HG03103 (cell line): ENCODE results near the gene MAGEB2.
"Not testable (repeated sequence)": the region's sequence is repeated elsewhere in the genome, so short reads cannot be mapped to it uniquely, and the experiment has no call there.

Experiments used
- ATAC-seq: cut with Tn5 transposase; IDR thresholded peaks from one replicate; pipeline ENCODE4 v1.9.1; 2021; ENCODE audit warnings: low read depth; ENCODE audit not compliant: unreplicated experiment

The MAGEB2 gene, protein sequence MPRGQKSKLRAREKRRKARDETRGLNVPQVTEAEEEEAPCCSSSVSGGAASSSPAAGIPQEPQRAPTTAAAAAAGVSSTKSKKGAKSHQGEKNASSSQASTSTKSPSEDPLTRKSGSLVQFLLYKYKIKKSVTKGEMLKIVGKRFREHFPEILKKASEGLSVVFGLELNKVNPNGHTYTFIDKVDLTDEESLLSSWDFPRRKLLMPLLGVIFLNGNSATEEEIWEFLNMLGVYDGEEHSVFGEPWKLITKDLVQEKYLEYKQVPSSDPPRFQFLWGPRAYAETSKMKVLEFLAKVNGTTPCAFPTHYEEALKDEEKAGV

DNA sequence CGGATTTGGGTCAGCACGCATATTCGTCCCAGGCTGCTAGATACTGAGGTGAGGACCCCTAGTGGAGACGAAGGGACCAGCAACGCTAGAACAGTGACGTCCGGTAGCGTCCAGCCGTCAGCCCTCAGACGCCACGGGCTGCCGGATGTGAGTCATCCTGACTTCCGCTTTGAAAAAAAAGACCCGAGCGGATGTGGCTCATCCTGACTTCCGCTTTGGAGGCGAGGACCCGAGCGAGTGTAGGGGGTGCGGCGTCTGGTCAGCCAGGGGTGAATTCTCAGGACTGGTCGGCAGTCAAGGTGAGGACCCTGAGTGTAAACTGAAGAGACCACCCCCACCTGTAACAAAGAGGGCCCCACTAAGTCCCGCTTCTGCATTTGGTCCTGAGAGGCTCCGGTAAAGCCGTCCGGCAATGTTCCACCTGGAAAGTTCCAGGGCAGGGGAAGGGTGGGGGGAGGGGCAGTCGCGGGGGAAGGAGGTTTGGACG is at the start of gene MAGEB2:
TSS of gene MAGEB2 (plus strand) at position 207 of the 487 bp plus-strand sequence. CDS start 3,018 bp downstream, outside the sequence.
- ATAC-seq = no peak

DNA sequence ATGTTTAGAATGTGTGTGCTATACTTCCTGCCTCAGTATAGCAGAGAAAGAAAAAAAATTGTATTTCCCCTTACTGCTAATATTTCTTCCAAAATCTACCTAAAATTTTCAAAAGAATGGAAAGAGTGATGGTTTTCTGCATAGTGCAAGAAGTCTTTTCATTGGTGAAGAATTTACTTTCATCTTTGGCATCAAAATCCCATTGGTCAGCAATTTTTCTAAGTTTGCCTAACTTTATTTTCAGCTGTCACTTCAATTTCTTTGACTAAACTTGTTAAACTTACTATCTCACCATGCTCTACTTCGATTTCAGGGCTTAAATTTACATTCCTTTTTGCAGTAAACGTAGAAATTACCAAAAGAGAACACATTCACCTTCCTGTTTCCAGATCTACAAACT is 44.5 kb upstream of the MAGEB2 start:
- ATAC-seq = no peak

DNA sequence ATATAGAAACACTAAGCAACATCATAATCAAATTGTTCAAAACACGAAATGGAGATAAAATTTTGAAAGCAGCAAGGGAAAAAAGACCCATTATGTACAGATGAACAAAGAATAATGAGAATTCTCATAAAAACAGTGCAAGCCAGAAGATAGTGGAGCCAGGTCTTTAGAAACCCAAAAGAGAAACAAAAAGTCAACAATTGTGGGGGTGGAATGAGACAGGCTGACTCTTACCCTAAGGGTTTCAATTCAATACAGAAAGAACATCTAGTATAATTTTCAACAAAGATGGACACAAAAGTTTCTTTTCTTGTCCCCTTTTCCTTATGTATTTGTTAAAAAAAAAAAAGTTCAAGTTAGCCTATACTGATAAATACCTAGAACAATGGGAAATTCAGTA is 34.0 kb upstream of the MAGEB2 start:
- no peak for ATAC-seq

DNA sequence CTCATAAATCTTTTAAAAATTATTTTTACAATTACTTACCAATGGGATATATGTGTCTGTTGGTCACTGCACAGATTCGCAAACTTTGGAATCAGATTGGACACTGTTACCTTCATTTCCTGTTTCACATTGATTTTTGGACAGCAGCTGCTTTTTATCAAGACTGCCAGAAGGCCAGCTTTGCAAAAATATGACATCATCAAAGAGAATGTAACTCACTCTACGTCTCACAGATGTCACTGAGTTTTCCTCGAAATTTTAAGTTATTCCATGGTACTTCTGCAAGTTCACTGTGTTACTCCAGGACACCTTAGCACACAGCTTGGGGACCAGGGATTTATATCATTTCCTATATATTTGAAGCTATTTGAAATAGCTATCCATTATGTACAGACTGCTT is 31.8 kb upstream of the MAGEB2 start:
- ATAC-seq = no peak

DNA sequence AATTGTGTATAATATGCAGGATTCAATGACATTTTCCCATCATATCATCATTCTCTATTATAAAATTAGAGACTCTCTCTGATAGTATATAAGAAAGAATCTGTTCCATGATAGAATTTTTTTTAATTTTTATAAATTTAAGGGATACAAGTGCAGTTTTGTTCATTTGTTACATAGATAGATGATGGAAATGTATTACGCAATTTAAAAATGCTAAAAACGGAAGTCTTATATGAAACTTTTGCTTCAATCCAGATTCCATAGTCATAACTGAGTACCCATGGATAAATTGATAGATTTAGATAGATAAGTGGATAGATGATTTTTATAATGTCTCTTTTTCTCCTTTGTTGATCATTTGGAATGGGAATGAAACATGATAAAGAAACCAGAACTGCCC is 24.9 kb upstream of the MAGEB2 start:
- no peak for ATAC-seq

DNA sequence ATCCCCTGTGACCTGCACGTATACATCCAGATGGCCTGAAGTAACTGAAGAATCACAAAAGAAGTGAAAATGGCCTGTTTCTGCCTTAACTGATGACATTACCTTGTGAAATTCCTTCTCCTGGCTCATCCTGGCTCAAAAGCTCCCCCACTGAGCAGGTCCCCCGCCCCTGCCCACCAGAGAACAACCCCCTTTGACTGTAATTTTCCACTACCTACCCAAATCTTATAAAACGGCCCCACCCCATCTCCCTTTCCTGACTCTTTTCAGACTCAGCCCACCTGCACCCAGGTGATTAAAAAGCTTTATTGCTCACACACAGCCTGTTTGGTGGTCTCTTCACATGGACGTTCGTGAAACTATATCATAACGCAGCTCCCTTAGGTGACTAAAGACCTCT is 21.5 kb upstream of the MAGEB2 start:
- not testable (repeated sequence) for ATAC-seq

DNA sequence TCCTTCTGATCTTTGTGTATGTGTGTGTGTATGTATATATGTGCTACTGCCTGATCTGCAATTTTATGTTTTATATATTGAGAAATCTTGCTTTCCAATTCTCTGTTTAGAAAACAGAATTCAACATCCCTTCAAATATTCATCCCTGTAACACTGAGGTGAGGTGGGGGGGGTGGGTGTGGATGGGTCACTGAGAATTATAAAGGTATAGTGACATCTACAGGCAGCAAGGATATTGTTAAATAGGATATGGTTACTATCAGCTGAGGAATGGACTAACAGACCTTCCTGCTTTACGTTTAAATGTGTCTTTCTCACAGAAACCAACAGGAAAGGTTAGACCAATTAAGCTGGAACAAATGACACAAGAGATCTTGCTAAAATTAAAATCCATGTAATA is 19.0 kb upstream of the MAGEB2 start:
- ATAC-seq = no peak

DNA sequence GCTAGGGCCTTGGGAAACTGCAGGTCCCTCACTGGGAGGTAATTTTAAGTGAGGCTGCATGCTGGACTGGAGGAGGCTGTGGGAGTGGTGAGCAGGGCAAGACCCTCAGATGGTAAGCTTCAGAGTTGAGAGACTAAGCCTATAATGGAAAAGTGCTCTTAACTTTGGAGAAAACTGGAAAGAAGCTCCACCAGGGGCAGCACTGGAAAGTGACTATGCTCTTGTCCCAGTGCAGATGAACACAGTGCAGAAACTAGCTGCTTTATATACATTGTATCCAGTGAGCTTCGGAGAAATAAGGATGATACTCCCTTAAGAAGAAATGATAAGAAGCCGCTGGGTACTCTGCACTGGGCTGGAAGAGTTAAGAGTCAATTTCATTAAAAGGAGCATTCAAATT is 3.2 kb upstream of the MAGEB2 start:
- ATAC-seq = no peak

DNA sequence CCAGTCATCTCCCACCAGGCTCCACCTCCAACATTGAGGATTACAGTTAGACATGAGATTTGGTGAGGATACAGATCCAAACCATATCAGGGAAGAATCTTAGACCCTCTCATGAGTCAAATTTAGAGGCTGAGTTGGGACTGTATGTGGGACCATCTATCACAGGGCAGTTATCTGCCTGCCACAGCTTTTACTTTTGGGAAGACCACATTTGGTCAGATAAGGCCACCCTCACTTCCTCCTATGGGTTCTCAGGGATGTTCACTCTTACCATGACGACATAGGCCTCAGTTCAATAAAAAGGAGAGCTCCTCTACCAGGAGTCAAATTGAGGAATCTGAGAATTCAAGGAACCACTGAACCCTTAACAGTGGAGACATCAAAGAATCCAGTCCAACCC is 2.1 kb downstream of the MAGEB2 start:
- no peak for ATAC-seq

DNA sequence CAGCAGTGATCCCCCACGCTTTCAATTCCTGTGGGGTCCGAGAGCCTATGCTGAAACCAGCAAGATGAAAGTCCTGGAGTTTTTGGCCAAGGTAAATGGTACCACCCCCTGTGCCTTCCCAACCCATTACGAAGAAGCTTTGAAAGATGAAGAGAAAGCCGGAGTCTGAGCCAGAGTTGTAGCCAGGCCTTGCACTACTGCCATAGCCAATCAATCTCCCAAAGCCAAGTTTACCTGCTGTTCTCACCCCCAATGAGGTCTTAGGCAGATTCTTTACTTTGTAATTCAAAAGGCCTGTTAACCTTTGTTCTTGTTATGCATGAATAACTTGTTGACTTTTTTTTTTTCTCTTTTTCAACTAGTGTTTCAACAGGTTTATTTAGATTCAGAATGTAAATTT is 4.0 kb downstream of the MAGEB2 start:
- no peak for ATAC-seq

DNA sequence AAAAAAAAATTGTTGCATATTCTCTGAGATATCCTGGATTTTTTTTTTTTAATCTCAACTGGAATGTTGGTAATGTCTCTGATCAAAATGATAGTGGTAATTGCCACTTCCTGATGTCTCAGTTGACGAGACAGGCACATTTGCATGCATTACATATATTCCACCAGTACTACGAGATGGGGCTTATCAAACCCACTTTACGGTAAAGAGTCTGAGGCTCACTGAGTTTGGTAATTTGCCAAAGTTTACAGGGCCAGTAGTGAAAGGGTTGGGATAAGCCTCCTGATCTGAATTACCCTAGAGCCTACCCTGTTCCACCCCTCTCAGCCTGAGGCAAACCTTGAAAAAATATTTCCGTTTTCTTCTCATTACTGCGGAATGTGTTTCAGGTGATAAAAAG is 5.3 kb downstream of the MAGEB2 start:
- ATAC-seq = no peak

DNA sequence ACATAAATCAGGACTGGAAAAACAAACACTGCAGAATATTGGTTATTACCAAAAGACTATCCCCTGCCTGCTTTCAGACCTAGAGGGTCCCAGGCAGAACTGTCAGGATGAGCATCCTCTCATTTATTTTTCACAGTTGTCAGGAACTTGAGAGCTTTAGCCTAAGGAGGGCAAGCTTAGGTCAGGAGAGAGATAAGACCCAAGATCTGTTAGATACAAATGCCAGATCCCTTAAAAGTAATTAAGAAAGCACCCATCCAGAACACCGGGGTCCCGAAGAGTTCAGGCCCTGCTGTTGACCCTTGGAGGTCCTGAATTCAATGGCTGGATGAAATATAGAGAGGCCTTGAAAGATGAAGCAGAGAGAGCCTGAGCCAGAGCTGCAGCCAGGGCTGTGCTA is 9.2 kb downstream of the MAGEB2 start:
- no peak for ATAC-seq

DNA sequence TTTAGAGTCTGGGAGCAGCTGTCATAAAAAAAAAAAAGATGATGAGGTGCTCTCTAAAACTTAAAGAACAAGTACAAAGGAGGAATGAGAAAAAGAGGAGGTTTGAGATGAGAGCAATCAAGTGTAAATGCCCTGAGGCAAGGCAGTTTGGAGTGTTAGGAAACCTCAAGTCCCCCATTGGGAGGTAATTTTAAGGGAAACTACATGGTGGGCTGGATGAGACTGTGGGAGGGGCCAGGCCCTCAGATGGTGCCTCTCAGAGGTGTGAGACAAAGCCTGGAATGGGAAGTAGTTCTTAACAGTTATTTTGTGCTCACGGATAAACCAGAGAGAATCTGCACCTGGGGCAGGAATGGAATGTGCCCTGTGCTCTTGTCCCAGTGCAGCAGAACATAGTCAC is 13.2 kb downstream of the MAGEB2 start:
- no peak for ATAC-seq

DNA sequence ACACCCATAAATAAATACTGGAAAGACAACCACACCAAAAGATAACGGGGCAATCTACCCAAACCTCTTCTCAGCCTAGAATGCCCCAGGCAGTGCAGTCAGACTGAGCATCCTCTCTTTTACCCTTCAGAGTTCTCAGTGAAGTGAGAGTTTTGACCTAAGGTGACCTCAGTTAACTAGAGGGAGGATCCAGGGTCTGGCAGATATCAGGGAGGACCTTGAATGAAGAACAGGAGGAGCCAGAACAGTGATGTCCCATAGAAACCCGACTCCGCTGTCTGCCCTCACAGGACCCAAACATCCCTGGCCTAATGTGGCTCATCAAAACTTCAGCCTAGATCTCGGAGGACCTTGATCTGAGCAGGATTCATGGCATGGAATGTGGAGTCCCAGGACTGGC is 15.0 kb downstream of the MAGEB2 start, which contains the start of gene MAGEB3:
TSS of gene MAGEB3 (plus strand) at position 263 of the 400 bp plus-strand sequence. CDS start 5,268 bp downstream, outside the sequence.
- ATAC-seq = no peak

DNA sequence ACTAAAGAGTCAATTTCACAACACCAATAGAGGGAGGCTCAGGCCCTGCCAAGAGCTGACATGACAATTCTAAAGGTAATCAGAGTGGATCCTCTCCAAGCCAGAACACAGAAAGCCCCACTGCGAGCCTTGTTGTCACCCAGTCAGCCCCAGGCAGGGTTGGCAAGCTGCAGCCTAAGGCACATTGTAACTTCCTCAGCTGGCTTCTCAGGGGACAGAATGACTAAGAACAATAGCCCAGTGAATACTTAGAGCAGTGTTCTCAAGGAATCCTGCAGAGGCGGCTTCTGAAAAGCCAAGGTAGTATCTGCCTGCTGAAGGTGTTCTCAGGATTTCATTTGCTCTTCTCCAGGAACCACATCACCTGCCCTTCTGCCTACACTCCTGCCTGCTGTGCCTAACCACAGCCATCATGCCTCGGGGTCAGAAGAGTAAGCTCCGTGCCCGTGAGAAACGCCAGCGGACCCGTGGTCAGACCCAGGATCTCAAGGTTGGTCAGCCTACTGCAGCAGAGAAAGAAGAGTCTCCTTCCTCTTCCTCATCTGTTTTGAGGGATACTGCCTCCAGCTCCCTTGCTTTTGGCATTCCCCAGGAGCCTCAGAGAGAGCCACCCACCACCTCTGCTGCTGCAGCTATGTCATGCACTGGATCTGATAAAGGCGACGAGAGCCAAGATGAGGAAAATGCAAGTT is 26.5 kb downstream of the MAGEB2 start, which contains the start of gene MAGEB4:
TSS of gene MAGEB4 (plus strand) at position 277 of the 692 bp plus-strand sequence. CDS start at position 413, 136 bp downstream.
- ATAC-seq = no peak

DNA sequence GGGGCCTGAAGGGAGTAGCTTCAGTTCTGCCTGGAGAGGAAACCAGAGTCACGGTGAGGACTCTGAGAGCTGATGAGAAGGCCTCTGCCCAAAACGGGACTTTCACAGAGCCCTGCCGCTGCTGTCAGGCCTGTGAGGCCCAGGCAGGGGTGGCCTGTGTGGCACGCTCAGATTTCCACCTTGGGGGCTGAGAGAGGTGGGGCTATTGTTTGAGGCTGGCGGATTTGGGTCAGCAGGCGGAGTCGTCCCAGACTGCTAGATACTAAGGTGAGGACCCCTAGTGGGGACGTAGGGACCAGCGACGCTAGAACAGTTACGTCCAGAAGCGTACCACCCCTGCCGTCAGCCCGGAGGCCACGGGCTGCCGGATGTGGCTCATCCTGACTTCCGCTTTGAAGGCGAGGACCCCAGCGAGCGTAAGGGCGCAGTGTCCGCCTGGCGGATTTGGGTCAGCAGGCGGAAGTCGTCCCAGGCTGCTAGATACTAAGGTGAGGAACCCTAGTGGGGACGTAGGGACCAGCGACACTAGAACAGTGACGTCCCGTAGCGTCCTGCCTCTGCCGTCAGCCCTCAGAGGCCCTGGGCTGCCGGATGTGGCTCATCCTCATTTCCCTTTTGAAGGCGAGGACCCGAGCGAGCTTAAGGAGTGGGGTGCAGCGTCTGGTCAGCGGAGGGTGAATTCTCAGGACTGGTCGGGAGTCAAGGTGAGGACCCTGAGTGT is 31.6 kb downstream of the MAGEB2 start, which contains the start of gene MAGEB1:
TSS of gene MAGEB1 (plus strand) at position 378 of the 721 bp plus-strand sequence. CDS start 3,348 bp downstream, outside the sequence.
- no peak for ATAC-seq

DNA sequence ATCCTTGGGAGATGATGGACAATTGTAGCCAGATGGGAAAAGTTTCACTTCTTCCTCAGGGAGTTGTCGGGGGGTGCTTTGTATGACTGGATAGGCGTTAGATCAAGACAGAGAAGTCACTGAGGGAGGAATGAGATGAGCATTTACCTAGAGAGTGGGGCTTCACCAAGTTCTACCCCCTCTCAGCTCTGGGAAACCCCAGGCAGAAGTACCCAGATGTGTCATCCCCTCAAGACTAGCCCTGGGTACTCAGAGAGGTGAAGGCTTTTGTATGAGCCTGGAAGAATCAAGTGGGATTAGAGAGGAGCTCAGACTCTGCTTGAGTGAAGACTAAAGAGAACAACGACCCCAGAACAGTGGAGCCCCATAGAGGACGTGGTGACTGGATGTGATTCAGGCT is 33.5 kb downstream of the MAGEB2 start:
- no peak for ATAC-seq

DNA sequence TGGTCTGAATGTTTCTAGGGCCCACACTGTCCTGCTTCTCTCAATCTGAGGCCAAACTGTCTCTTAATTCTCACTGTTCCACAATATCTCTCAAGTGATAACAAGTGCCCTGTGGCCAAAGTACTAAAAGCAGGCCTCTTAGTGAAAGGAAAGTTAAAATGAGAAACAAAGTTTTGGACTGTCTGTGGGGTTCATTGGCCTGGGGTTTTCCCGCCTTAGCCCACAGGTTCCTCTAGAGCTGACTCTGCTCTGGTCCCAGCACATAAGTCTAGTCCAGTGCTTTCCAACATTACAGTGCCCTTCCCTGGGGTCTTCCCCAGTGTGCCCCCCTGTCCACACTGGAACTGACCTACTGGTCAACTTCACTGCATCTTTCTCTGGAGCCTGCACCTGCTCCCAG is 37.9 kb downstream of the MAGEB2 start:
- no peak for ATAC-seq

DNA sequence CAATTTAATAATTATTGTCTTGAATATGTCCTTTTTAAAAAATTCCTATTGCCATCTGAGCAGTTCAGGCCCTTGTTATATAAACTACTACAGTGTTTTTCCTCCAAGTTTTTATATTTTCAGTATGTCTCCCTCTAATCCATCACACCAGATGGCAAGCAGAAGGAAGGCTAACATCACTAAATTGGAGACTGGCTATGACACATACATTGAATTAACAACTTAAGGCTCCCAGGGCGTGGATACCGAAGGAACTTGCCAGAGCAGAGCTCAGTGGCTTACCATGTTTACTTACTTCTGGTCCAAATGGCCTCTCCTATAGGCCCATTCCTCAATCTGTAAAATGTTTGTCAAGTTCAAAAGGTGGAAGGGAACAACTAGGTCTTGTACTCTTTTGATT is 44.6 kb downstream of the MAGEB2 start:
- ATAC-seq = no peak

DNA sequence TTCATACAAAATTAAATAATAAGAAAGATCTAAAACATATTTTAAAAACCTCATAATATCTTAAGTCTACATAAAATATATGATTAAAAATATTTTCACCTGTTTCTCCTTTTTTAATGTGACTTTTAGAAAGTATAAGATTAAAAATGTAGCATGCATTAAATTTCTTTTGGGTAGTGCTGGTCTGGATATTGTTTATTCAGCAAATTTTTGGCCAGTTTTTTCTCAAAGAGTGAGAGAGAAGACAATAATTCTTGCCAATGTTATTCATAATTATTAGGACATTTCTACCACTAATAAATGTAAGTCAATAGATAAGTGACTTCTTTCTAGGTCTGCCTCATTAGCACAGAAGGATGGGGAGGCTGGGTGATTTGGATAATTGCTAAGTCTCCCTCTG is 45.6 kb downstream of the MAGEB2 start:
- ATAC-seq = no peak

DNA sequence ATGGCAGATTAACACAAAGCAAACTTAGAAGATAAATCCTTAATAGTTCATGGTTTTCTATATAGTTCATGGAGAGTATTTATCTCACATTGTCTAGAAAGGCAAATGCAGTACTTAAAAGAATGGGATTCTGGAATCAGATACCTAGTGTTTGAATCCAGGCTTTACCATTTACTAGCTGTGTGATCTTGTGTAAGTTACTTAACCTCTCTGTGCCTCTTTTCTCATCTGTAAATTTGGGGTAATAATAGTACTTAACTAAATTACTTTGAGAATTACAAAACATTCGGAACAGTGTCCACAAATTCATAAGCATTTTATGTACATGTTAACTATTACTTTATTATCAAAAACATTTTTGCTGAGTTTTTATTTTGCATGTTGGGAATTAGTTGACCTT is 47.4 kb downstream of the MAGEB2 start:
- ATAC-seq = no peak
